ENCODE measurements around the gene KCNJ2.

DNA sequence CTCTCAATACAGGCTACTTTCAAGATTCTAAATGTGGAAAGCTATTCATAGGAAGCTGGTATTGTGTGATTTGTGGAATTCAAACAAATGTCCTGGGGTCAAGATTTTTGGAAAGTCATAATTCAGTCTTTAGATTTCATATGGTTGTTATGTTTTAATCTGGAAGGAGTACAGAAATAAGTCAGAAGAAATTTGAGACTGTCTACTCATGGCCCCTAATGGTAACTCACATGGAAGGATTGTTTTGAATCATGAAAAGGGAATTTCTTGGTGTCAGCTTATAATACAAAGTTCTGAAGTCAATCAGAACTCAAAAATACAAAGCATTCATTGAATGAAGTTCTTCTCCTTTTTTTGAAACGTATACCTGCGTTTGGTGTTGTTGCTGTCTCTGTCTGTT, 3.1 kb downstream of the KCNJ2 start:
- TF ChIP-seq, protein P1, sequence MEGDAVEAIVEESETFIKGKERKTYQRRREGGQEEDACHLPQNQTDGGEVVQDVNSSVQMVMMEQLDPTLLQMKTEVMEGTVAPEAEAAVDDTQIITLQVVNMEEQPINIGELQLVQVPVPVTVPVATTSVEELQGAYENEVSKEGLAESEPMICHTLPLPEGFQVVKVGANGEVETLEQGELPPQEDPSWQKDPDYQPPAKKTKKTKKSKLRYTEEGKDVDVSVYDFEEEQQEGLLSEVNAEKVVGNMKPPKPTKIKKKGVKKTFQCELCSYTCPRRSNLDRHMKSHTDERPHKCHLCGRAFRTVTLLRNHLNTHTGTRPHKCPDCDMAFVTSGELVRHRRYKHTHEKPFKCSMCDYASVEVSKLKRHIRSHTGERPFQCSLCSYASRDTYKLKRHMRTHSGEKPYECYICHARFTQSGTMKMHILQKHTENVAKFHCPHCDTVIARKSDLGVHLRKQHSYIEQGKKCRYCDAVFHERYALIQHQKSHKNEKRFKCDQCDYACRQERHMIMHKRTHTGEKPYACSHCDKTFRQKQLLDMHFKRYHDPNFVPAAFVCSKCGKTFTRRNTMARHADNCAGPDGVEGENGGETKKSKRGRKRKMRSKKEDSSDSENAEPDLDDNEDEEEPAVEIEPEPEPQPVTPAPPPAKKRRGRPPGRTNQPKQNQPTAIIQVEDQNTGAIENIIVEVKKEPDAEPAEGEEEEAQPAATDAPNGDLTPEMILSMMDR (IDR thresholded peaks at IDR 0.05): no peak
- no peak for TF ChIP-seq POLR2A (IDR thresholded peaks at IDR 0.05)
- no peak for TF ChIP-seq POLR2AphosphoS5 (IDR thresholded peaks at IDR 0.05)
